HG02970 (cell line): Measurements from ENCODE around the gene OLFML2A.

Experiments used
- ATAC-seq: cut with Tn5 transposase; IDR thresholded peaks from one replicate; pipeline ENCODE4 v1.9.1; 2021; ENCODE audit warnings: mild to moderate bottlenecking, moderate library complexity, moderate number of reproducible peaks; ENCODE audit not compliant: unreplicated experiment, low FRiP score

The OLFML2A gene

DNA sequence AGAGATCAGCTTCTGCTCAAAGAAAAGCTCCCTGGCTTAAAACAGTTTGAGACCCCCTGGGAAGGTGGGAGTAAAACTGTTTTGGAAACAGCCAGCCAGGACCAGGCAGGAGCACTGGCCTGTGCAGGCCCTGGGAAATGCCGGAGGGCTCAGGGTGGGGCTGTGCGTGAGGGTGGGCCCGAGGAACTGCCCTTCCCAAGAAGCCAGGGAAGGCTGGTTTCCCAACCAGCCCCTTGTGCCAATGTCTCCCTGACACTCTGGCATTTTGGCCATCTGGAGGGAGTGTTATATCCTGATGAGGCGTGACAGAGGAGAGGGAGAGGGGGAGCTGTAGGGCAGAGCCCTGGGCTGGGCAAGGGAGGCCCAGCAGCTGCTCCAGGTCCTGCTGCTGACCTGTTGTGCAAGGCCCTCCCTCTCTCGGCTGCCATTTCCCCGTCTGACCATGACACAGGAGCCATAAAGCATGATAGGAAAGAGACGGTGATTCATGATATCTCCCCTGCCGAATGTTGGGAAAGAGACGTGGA lies 16.1 kb downstream of the OLFML2A start:
- no peak for ATAC-seq

DNA sequence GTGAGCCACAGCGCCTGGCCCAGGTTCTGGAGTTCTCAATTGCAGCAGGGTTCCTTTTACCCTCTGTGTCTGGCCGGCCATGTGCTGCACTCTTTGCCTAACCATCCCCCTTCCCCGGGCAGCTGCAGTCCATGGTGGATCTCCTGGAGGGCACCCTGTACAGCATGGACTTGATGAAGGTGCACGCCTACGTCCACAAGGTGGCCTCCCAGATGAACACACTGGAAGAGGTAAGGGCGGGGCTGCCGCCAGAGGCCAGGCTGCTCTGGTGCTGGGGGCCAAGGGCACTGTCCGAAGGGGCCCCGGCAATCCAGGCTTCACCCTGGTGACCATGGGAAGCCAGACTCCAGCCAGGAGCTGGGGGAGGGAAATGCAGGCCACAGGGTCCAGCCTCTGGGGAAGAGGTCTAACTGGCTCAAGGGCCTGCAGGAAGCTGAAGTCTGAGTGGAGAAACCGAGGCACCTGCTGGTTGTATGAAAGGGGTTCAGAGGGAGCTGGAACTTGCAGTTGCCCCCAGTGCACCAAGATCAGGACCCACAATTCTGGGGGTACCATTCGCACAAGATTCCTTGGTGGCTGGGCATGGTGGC lies 18.1 kb downstream of the OLFML2A start:
- no peak for ATAC-seq

DNA sequence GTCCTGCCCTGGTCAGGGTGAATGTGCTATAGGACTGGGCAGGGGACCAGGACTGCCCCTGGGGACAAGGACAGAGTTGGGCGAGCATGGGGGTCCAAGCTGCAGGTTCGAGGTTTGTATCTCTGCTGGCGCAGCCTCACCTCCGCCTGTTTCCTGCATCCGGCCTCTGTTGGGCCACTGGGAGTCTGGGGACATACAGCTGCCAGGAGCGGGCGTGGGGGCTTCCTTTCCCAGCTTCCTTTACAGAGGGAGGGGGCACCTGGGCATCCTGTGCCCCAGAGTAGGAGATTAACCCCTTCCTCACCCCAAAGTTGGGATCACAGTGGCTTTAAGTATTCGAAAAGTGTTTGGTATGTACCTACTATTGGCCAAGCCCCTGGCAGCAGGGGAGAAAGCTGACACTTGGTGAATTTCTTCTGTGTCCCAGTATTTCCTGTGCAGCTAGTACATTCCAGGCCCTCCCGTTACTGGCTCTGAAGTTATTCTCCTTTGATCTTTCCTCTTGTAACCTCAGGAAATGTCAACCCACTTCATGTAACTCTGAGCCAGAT lies 19.0 kb downstream of the OLFML2A start:
- ATAC-seq = no peak

DNA sequence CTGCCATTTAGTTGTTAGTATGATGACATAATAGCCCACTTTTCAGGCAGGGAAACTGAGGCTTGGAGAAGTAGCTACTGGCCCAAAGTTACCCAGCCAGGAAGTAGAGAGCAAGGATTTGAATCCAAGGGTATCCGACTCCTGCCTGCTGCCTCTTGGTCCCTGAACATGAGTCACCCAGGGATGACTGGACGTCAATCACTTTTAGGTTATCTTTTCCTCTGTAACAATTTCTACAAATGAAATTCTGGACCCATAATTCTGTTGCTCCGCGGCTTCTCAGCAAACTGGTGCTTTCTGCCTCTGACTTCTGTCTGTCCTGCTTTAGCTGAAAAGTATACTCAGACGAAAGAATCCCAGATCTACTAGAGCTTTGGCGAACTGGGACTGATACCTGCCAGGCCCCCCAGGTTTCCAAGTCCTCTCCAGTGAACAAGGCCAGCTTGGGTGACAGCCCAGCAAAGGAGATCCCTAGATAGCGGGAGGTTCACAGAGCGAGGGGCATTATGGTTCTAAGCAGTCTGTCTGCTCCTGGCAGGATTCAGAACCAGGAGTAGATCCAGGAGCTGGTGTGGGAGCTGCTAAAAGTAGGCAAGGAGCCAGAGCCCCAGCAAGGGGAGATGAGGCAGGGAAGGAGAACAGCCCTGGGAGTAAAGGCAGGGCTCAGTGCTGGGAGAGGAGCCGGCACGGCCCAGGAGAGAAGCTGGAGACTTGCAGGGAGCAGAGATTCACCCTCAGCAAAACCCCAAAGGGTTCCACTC lies 20.6 kb downstream of the OLFML2A start:
- no peak for ATAC-seq

DNA sequence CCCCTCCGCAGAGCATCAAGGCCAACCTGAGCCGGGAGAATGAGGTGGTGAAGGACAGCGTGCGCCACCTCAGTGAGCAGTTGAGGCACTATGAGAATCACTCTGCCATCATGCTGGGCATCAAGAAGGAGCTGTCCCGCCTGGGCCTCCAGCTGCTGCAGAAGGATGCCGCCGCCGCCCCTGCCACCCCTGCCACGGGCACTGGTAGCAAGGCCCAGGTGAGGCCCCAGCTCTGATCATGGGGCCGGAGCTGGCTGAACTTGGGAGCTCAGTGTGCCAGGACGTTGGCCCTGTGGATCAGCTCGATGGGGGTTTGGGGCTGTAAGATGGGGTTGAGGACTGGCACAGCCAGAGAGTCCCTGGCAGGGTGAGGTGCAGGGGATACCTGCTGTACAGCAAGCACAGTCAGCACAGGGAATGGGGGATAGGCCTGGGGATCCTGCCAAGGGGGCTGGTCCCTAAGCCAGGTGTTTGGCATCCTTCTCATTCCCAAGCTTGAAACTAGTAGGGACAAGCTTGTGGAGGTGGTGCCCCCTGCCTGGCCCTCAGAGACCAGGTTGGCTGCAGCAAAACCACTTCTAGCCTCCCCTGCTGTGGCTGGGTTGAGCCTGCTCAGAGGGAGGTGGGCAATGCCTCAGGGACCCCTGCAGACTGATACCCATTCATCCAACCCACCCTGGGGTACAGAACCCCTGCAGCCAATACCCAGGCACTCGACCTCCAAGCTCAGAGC lies 22.5 kb downstream of the OLFML2A start:
- no peak for ATAC-seq

DNA sequence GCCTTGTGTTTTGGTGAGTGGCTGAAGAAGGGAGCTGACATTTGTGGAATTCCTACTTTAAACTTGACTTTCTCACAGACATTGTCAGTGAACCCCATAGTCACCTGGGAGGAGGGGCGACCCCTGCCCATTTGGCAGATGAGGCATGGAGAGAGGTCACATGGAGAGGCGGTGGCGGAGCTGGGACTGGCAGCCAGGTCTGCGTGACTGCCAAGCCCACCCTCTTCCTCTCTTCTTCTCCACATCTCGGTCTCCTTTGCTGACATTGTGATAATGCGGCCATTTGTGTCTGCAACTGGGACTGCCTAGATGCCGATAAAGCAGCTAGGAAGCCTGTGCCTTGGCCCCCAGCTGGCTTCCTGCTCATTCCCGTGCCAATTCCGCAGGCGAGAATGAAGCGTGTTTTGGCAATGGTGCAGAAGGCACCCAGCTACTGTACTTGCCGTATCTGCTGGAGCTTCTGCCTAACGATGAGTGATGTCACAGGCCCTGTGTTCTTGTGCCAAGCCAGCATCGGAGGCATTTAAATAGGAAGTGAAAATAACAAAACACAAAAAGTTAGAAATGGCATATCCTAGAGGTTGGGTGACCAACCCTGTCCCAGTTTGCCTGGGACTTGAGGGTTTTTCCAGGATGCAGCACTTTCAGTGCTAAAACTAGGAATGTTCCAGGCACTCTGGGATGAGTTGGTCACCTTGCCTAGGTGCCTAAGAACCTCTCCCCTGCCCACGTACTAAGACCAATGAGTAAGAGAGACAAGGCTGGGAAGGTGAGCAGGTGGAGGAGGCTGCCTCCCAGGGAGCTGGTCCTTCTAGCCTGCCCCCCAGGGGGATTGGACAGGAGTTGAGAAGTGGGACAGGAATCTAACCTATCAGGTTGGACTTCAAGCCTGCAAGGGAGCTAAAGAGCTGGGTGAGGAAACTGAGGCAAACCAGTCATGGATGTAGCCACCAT lies 23.6 kb downstream of the OLFML2A start:
- no peak for ATAC-seq

DNA sequence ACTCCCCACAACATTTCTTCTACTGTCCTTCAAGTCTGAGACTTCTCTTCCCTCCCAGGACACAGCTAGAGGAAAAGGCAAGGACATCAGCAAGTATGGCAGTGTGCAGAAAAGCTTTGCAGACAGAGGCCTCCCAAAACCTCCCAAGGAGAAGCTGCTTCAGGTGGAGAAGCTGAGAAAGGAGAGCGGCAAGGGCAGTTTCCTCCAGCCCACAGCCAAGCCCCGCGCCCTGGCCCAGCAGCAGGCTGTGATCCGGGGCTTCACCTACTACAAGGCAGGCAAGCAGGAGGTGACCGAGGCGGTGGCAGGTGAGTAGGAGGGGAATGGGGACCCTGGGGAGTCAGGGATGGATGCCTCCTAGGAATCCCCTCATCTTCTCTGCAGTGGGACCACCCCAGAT lies 24.4 kb downstream of the OLFML2A start:
- ATAC-seq = no peak

DNA sequence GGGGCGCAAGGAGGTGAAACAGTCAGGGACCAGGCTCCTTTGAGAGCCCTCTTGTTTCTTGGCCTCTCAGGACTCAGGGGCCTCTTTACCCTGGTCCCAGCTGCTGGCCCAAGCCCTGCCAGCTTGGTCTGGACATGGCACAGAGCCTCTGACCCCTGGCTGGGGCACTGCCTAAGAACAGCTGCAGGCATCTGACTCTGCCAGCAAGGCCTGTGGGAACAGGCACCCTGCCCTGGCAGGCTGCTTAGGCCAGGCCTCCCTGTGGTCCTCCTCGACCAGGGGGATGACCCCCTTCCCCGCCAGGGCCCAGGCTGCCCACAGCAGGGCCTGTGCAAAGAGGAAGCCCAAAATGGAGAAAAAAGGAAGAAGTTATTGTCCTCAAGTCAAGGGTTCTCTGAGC lies 25.5 kb downstream of the OLFML2A start:
- ATAC-seq = no peak

DNA sequence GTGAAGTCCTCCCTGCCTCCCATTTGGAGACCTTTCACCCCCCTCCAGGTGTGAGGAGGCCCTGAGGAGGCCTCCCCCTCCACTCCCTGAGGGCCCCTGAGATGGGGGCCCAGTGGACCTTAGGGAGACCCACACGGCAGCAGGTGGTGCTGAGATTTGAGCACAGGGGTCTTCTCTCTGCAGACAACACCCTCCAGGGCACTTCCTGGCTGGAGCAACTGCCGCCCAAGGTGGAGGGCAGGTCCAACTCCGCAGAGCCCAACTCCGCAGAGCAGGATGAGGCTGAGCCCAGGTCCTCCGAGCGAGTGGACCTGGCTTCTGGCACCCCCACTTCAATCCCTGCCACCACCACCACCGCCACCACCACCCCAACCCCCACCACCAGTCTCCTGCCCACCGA lies 27.0 kb downstream of the OLFML2A start:
- no peak for ATAC-seq

DNA sequence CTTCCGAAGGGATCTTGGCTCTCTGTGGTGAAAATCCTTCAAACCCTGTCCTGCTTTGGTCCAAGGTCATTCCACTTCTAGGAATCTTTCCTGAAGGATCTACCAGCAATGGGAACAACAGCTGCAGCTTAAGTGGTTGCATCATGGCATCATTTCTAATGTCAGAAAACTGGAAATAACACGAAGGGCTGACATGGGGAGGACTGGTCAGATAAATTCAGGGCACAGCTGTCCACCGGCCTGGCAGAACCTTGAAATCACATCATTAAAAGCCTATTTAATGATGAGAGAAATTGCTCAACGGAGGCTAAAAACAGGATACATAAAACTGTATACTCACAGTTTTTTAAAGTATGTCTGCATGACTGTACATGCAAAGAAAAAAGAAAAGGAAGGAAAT lies 28.3 kb downstream of the OLFML2A start:
- no peak for ATAC-seq

DNA sequence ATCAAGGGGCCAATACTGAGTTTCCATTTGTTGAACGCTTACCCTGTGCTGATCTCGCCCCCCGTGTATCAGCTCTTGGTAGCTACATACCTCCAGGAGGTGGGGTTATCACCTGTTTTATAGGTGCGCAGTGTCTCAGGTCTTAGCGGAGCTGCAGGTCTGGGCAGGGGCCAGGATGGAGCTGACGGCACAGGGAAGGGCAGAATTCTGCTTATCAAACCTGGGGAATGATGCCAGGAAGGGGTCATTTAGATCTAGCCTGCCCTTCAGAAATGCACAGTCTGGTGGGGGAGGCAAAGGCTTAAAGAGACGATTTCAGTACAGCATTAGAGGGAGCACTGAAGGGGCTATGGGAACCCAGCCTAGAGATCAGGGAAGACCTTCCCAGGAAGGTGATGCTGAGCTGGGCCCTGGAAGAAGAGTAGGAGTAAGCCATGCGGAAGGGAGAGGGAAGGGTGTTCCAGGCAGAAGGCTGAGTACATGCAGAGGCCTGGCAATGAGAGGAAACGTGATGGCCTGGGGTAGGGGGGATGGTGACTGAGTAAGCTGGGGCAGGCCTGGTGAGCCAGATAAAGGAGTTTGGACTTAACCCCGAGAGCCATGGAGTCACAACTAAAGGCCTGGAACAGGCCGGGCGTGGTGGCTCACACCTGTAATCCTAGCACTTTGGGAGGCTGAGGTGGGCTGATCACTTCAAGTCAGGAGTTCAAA lies 31.5 kb downstream of the OLFML2A start:
- ATAC-seq = no peak

DNA sequence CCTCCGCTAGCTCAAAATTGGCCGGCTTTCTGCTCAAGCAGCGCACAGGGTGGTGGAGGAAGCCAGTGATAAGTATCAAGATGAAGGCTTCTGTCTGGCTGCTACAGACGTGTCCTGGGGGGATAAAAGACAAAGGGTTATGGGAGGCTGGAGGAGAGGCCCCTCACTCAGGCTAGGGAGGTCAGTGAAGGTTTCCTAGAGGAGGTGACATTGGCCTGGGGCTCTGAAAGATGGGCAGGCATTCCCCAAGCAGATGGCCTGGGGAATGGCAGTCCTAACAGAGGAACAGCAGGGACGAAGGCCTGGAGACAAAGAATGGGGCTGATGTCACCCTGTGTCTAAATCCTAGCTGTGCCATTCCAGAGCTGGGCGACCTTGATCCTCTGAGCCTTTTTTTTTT lies 32.3 kb downstream of the OLFML2A start:
- ATAC-seq = no peak

DNA sequence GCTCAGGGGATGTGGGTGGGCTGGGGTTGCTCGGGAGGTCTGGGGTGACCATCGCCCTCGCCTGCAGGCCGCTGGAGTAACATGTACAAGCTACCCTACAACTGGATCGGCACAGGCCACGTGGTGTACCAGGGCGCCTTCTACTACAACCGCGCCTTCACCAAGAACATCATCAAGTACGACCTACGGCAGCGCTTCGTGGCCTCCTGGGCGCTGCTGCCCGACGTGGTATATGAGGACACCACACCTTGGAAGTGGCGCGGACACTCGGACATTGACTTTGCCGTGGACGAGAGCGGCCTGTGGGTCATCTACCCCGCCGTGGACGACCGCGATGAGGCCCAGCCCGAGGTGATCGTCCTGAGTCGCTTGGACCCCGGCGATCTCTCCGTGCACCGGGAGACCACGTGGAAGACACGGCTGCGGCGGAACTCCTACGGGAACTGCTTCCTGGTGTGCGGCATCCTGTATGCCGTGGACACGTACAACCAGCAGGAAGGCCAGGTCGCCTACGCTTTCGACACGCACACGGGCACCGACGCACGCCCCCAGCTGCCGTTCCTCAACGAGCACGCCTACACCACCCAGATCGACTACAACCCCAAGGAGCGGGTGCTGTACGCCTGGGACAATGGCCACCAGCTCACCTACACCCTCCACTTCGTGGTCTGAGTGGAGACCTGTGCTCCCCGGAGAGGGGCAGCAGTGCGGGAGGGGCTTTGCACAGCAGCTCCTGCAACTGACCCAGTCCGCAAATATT lies 33.0 kb downstream of the OLFML2A start:
- ATAC-seq = no peak

DNA sequence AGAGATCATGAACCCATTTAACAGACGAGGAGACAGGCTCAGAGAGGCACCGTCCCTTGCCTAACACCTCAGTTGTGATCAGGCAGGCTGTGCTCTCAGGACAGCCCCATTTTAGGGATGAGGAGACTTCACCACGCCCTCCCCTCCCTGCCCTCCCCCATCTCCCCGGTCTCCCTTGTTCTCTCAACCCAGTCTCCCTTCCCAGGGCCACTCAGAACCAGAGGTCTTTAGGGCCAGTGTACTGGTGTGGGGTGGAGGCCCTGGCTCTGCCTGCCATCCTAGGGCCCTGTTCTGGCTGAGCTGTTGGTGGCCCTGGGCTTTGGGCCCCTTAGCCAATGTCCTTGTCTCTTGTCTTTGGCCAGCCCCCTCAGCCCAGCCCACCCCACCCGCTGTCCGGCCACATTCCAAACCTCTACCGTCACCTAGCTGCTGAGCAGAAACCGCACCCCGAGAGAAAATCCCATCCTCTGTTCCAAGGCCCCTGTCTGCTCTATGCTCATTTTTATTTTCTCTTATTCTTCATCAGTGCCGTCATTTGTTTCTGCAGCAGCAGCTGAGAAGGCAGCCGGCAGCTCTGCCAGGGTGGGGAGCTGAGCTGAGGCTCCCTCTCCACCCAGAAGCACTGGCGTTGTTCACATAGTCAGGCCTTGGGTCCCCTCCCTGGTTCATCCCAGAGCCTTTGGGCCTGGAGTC lies 33.9 kb downstream of the OLFML2A start:
- no peak for ATAC-seq

DNA sequence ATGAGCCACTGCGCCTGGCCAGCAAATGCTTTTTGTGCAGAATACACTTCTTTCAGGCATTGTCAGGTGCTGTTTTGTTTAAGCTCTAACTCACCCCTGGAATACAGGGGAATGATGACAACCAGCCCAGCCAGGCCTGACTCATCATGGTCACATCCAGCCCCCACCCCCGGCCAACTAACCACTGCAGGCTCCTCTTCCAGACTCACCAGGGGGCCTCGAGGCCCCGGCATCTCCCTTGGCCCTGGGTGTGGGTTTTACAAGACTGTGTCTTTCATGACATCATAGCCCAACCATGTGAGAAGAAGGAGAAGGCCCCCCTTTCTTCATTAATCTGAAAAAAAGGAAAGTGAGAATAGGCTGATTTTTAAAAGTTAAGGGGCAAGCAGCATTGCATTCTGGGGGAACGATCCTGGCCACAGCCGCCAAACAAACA lies 35.5 kb downstream of the OLFML2A start:
- ATAC-seq = no peak

DNA sequence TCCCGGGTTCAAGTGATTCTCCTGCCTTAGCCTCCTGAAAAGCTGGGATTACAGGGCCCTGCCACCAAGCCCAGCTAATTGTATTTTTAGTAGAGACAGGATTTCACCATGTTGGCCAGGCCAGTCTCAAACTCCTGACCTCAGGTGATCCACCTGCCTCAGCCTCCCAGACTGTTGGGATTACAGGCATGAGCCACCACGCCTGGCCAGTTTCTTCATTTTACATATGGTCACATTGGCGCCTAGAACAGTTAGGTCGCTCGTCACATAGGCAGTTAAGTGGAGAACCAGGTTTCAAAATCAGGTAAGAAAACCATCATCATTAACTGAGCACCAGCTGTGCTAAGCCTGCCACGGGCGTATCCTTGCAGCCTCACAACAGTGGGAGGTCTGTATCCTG lies 36.1 kb downstream of the OLFML2A start:
- ATAC-seq = no peak

DNA sequence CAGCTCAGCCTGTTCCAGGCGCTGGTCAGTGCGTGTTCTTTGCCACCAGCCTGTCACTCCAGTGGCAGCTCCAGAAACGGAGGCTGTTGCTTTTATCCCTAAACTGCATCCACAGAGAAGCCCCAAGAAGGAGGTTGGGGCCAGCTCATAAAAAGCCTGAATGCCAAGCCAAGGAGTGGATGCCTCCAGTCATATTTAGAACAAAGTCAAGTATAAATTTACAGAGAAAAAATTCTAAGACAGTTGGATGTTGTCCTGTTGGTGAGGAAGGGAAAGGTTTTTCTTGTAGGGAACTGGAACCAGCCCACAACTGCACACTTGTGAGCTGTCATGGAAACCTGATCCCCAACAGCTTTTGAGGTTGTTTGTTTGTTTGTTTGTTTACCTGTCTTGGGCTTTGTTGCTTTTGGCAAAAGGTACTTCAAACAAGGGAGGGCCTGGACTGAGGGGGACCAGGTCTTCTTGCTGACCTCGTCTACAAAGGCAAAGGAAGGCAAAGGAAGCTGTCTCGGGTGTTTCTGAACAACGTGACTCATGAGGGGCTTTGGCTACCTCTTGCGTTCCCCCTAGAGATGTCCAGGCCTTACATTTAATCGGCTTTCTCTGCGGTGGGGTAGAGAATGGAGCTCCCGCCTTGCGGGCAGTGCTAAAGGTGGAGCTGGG lies 36.7 kb downstream of the OLFML2A start:
- ATAC-seq = no peak

DNA sequence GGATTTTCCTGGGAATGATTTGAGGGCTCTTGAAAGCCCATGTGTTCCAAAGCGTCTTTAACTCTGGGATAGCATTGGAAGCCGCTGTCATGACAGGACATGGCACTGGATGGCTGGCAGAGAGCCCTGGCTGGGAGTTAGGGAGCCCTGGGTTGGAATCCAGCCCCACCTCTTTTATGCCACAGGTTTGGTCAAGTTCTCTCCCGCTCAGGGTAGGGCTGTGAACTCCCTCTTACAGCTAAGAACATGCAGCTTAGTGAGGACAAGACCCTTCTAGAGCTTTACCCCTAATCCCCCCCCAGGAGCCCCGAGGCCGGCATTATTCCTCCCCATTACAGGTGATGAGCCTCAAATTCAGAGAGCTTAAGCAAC lies 37.2 kb downstream of the OLFML2A start:
- no peak for ATAC-seq
